ENCODE results near the gene SAFB2. TPM values are rescaled to one million over a fixed set of nuclear protein-coding genes. Genes with fewer than 3 reads are reported as not detected.
A peak's percentile ranks its signal among the peaks of the same experiment; 100 is the strongest.

SAFB2 gene
- 33.3 TPM for polyA plus RNA-seq (2012; ENCODE audit: low read depth, missing spikeins)

GRCh38 chr19:5622465-5623396 lies at the start of gene SAFB2, which contains the start of gene SAFB:
SAFB2 (minus strand) TSS chr19:5622776; CDS start chr19:5622715, 61 bp downstream.
SAFB (plus strand) TSS chr19:5623083; CDS start chr19:5623206, 123 bp downstream.
- peak; percentile 82 for TF ChIP-seq TAF1 (IDR thresholded peaks at IDR 0.05; ENCODE audit: low read depth, low read length)
- peak; percentile 57; the same call in 1 of the 2 replicates for TF ChIP-seq POU2F2 (IDR thresholded peaks at IDR 0.05; ENCODE audit: low read depth, low read length)
- TF ChIP-seq POLR2AphosphoS5 (IDR thresholded peaks at IDR 0.05; ENCODE audit: low read depth, low read length): peak; percentile 93
- peak; percentile 97 for TF ChIP-seq POLR2A (IDR thresholded peaks at IDR 0.05; ENCODE audit: low read depth, low read length)
- no peak for TF ChIP-seq PAX5 (IDR thresholded peaks at IDR 0.05; ENCODE audit: insufficient read depth, low read length, severe bottlenecking)
- TF ChIP-seq SPI1 (IDR thresholded peaks at IDR 0.05; ENCODE audit: low read depth, low read length): no peak; the same call in 1 of the 2 replicates
- FAIRE-seq (peak; percentile 100), DNase-seq (ENCODE audit: insufficient read length, low spot score) (peak; percentile 92)

- no peak for FAIRE-seq
- DNase-seq (ENCODE audit: insufficient read length, low spot score): no peak
- TF ChIP-seq POU2F2 (IDR thresholded peaks at IDR 0.05; ENCODE audit: low read depth, low read length) (no peak), POLR2A (IDR thresholded peaks at IDR 0.05; ENCODE audit: low read depth, low read length) (no peak)
Measured at GRCh38 chr19:5671600-5671999, 49.0 kb upstream of the SAFB2 start.

- no peak for DNase-seq (ENCODE audit: insufficient read length, low spot score)
- TF ChIP-seq POLR2A (IDR thresholded peaks at IDR 0.05; ENCODE audit: low read depth, low read length) (no peak; the same call in 1 of the 2 replicates), POU2F2 (IDR thresholded peaks at IDR 0.05; ENCODE audit: low read depth, low read length) (no peak), POLR2AphosphoS5 (IDR thresholded peaks at IDR 0.05; ENCODE audit: low read depth, low read length) (no peak), TAF1 (IDR thresholded peaks at IDR 0.05; ENCODE audit: low read depth, low read length) (no peak), PAX5 (IDR thresholded peaks at IDR 0.05; ENCODE audit: insufficient read depth, low read length, severe bottlenecking) (no peak), SPI1 (IDR thresholded peaks at IDR 0.05; ENCODE audit: low read depth, low read length) (no peak)
- no peak for FAIRE-seq
Measured at GRCh38 chr19:5669212-5669611, 46.6 kb upstream of the SAFB2 start.

GRCh38 chr19:5667751-5668271 lies 45.2 kb upstream of the SAFB2 start:
- DNase-seq (ENCODE audit: insufficient read length, low spot score) (no peak), FAIRE-seq (no peak)
- TF ChIP-seq POLR2A (IDR thresholded peaks at IDR 0.05; ENCODE audit: low read depth, low read length) (peak; percentile 49; the same call in 1 of the 2 replicates), PAX5 (IDR thresholded peaks at IDR 0.05; ENCODE audit: insufficient read depth, low read length, severe bottlenecking) (no peak)

GRCh38 chr19:5666921-5667610 lies 44.5 kb upstream of the SAFB2 start:
- DNase-seq (ENCODE audit: insufficient read length, low spot score): no peak
- TF ChIP-seq PAX5 (IDR thresholded peaks at IDR 0.05; ENCODE audit: insufficient read depth, low read length, severe bottlenecking) (no peak), POLR2AphosphoS5 (IDR thresholded peaks at IDR 0.05; ENCODE audit: low read depth, low read length) (no peak), POLR2A (IDR thresholded peaks at IDR 0.05; ENCODE audit: low read depth, low read length) (no peak), POU2F2 (IDR thresholded peaks at IDR 0.05; ENCODE audit: low read depth, low read length) (no peak), SPI1 (IDR thresholded peaks at IDR 0.05; ENCODE audit: low read depth, low read length) (no peak), TAF1 (IDR thresholded peaks at IDR 0.05; ENCODE audit: low read depth, low read length) (no peak)
- no peak for FAIRE-seq

DNA sequence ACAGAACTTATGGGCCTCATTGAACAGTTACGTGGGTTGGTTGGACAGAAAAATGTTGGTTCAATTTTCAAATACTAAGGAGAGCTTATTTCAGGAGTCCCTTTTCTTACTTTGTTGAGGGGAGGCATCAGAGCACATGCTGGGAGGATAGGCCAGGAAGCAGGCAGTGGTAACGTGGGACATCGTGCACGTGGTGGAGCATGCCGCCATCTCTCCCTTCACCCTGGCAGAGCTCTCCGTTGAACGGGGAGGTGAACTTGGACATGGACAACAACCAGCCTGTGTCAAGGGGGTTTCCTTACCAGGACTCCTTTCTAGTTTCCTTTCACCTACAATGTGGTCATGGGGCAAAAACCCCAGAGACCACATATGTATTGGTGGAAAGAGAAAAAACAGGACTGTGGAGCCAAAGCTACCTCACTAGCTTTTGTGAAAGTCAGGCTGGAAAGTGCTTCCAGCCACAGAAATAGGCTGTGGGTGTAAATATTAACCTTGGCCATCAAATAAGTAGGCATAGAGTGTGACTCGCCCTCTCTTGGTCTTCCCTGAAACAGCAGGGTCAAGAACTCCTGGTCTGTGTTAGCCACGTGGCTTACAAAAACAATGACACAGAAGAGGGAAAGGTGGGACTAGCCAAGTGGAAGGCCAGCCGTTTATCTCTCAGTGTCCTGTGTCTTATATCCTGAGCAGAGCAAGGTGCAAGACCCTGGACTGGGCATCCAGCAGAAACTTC lies 43.4 kb upstream of the SAFB2 start:
- TF ChIP-seq POLR2AphosphoS5 (IDR thresholded peaks at IDR 0.05; ENCODE audit: low read depth, low read length) (no peak; the same call in 1 of the 2 replicates), POLR2A (IDR thresholded peaks at IDR 0.05; ENCODE audit: low read depth, low read length) (no peak), POU2F2 (IDR thresholded peaks at IDR 0.05; ENCODE audit: low read depth, low read length) (no peak), PAX5 (IDR thresholded peaks at IDR 0.05; ENCODE audit: insufficient read depth, low read length, severe bottlenecking) (no peak), SPI1 (IDR thresholded peaks at IDR 0.05; ENCODE audit: low read depth, low read length) (no peak), TAF1 (IDR thresholded peaks at IDR 0.05; ENCODE audit: low read depth, low read length) (no peak)
- DNase-seq (ENCODE audit: insufficient read length, low spot score) (no peak), FAIRE-seq (peak; percentile 47)

GRCh38 chr19:5664515-5664914 lies 41.9 kb upstream of the SAFB2 start:
- TF ChIP-seq SPI1 (IDR thresholded peaks at IDR 0.05; ENCODE audit: low read depth, low read length) (no peak), POU2F2 (IDR thresholded peaks at IDR 0.05; ENCODE audit: low read depth, low read length) (no peak), TAF1 (IDR thresholded peaks at IDR 0.05; ENCODE audit: low read depth, low read length) (no peak), POLR2AphosphoS5 (IDR thresholded peaks at IDR 0.05; ENCODE audit: low read depth, low read length) (no peak), PAX5 (IDR thresholded peaks at IDR 0.05; ENCODE audit: insufficient read depth, low read length, severe bottlenecking) (no peak), POLR2A (IDR thresholded peaks at IDR 0.05; ENCODE audit: low read depth, low read length) (no peak)
- FAIRE-seq (no peak), DNase-seq (ENCODE audit: insufficient read length, low spot score) (no peak)

DNA sequence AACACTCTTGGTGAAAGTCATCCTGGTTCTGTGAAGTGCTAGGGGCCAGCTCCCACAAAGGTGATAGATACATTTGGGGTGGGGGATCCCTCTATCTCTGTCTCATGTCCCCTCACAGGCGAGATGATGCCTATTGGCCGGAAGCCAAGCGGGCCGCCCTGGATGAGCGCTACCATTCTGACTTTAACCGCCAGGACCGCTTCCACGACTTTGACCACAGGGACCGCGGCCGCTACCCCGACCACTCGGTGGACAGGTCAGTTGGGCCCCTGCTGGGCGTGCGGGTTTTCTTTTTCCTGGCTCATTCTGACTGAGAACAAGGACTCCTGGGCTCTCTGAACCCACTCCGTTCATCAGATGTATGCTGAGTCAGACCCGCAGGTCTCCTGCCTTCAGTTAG lies 41.3 kb upstream of the SAFB2 start:
- FAIRE-seq (no peak), DNase-seq (ENCODE audit: insufficient read length, low spot score) (no peak)
- no peak for TF ChIP-seq TAF1 (IDR thresholded peaks at IDR 0.05; ENCODE audit: low read depth, low read length)
- TF ChIP-seq POLR2A (IDR thresholded peaks at IDR 0.05; ENCODE audit: low read depth, low read length): no peak
- TF ChIP-seq POU2F2 (IDR thresholded peaks at IDR 0.05; ENCODE audit: low read depth, low read length): no peak
- no peak for TF ChIP-seq PAX5 (IDR thresholded peaks at IDR 0.05; ENCODE audit: insufficient read depth, low read length, severe bottlenecking)
- TF ChIP-seq POLR2AphosphoS5 (IDR thresholded peaks at IDR 0.05; ENCODE audit: low read depth, low read length): no peak
- TF ChIP-seq SPI1 (IDR thresholded peaks at IDR 0.05; ENCODE audit: low read depth, low read length): no peak
